Measurements from ENCODE around the gene FKBP5. TPM values are rescaled to one million over a fixed set of nuclear protein-coding genes. Genes with fewer than 3 reads are reported as not detected.

Gene FKBP5
- polyA plus RNA-seq, 1 donor from 2014 or later = 1.2 TPM

GRCh38 chr6:35607517-35608233 is 81.0 kb downstream of the FKBP5 start:
- TF ChIP-seq EZH2 (IDR thresholded peaks at IDR 0.05; ENCODE audit: borderline replicate concordance, insufficient read depth, low read length, poor library complexity, severe bottlenecking) (no peak), REST (IDR thresholded peaks at IDR 0.05; ENCODE audit: borderline replicate concordance) (no peak), EP300 (conservative IDR thresholded peaks at IDR 0.05; ENCODE audit: poor library complexity, severe bottlenecking) (no peak), TAF1 (IDR thresholded peaks at IDR 0.05; ENCODE audit: low read depth) (no peak), POLR2AphosphoS5 (IDR thresholded peaks at IDR 0.05) (no peak)
- Histone ChIP-seq H3K27ac (ENCODE audit: low read length) (no peak overlapping the region), H2AFZ (ENCODE audit: low read depth, low read length) (no peak overlapping the region), H3K9ac (ENCODE audit: low read length) (no peak overlapping the region), H3F3A (ENCODE audit: insufficient read depth, low read length, poor library complexity, severe bottlenecking) (no peaks in the 10 kb centered on the region), H3K79me2 (replicated peaks; ENCODE audit: insufficient read depth, low read length) (no peaks in the 10 kb centered on the region), H3K9me2 (ENCODE audit: insufficient read depth, low read length) (no peaks in the 10 kb centered on the region), H3K27me3 (ENCODE audit: insufficient read depth, low read depth, low read length) (no peaks in the 10 kb centered on the region), H3K4me3 (ENCODE audit: low read length) (no peak overlapping the region), H3K36me3 (ENCODE audit: insufficient read depth, low read length) (no peaks in the 10 kb centered on the region), H3K9me3 (ENCODE audit: low read length) (no peaks in the 10 kb centered on the region), H4K20me1 (ENCODE audit: insufficient read depth) (no peaks in the 10 kb centered on the region), H3K4me2 (ENCODE audit: low read length) (no peak overlapping the region)

GRCh38 chr6:35605600-35605999 is 83.1 kb downstream of the FKBP5 start:
- no peak overlapping the region for H3K4me3 ChIP-seq (ENCODE audit: low read length)
- H3K27me3 ChIP-seq (ENCODE audit: insufficient read depth, low read depth, low read length) = no peaks in the 10 kb centered on the region
- no peaks in the 10 kb centered on the region for H3K9me2 ChIP-seq (ENCODE audit: insufficient read depth, low read length)
- H3F3A ChIP-seq (ENCODE audit: insufficient read depth, low read length, poor library complexity, severe bottlenecking) = no peaks in the 10 kb centered on the region
- no peaks in the 10 kb centered on the region for H3K36me3 ChIP-seq (ENCODE audit: insufficient read depth, low read length)
- H3K79me2 ChIP-seq (replicated peaks; ENCODE audit: insufficient read depth, low read length) = no peaks in the 10 kb centered on the region
- no peak overlapping the region for H3K4me2 ChIP-seq (ENCODE audit: low read length)
- H3K9me3 ChIP-seq (ENCODE audit: low read length) = no peaks in the 10 kb centered on the region
- no peaks in the 10 kb centered on the region for H4K20me1 ChIP-seq (ENCODE audit: insufficient read depth)
- no peak overlapping the region for H3K9ac ChIP-seq (ENCODE audit: low read length)
- TF ChIP-seq EZH2 (IDR thresholded peaks at IDR 0.05; ENCODE audit: borderline replicate concordance, insufficient read depth, low read length, poor library complexity, severe bottlenecking) = no peak
- TF ChIP-seq MXI1 (conservative IDR thresholded peaks at IDR 0.05; ENCODE audit: poor library complexity, severe bottlenecking) = no peak
- TF ChIP-seq, protein P1, sequence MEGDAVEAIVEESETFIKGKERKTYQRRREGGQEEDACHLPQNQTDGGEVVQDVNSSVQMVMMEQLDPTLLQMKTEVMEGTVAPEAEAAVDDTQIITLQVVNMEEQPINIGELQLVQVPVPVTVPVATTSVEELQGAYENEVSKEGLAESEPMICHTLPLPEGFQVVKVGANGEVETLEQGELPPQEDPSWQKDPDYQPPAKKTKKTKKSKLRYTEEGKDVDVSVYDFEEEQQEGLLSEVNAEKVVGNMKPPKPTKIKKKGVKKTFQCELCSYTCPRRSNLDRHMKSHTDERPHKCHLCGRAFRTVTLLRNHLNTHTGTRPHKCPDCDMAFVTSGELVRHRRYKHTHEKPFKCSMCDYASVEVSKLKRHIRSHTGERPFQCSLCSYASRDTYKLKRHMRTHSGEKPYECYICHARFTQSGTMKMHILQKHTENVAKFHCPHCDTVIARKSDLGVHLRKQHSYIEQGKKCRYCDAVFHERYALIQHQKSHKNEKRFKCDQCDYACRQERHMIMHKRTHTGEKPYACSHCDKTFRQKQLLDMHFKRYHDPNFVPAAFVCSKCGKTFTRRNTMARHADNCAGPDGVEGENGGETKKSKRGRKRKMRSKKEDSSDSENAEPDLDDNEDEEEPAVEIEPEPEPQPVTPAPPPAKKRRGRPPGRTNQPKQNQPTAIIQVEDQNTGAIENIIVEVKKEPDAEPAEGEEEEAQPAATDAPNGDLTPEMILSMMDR (IDR thresholded peaks at IDR 0.05; ENCODE audit: poor library complexity, severe bottlenecking) = no peak
- TF ChIP-seq REST (IDR thresholded peaks at IDR 0.05; ENCODE audit: borderline replicate concordance) = no peak
- no peak for TF ChIP-seq POLR2AphosphoS5 (IDR thresholded peaks at IDR 0.05)
- no peak for TF ChIP-seq EP300 (conservative IDR thresholded peaks at IDR 0.05; ENCODE audit: poor library complexity, severe bottlenecking)
- TF ChIP-seq SMC3 (conservative IDR thresholded peaks at IDR 0.05; ENCODE audit: poor library complexity) = no peak
- TF ChIP-seq TAF1 (IDR thresholded peaks at IDR 0.05; ENCODE audit: low read depth) = no peak
- TF ChIP-seq RAD21 (conservative IDR thresholded peaks at IDR 0.05) = no peak
- H2AFZ ChIP-seq (ENCODE audit: low read depth, low read length) = no peak overlapping the region
- no peak overlapping the region for H3K27ac ChIP-seq (ENCODE audit: low read length)

All from neural cell (in vitro differentiated cells).